HEK293 (cell line): Measurements from ENCODE around the gene APCDD1L.

Experiments
- CTCF ChIA-PET: fragments of 350-600 bp; formaldehyde crosslinking; extraction: SDS; loops from one replicate; lab custom pipeline; 2021; ENCODE audit warnings: antibody characterized with exemption; lab: Yijun Ruan, JAX
- POLR2A ChIA-PET: fragments of 300-600 bp; formaldehyde crosslinking; extraction: SDS; loops from one replicate; lab custom pipeline; 2020; ENCODE audit warnings: antibody characterized with exemption, inconsistent platforms; lab: Yijun Ruan, JAX
- H3K27ac ChIP-seq: fragments of 200-500 bp; sonication (Bioruptor generic); 2 replicates; pipeline ENCODE4 v1.5.1; 2014; ENCODE audit warnings: low read depth, low read length, control low read depth, inconsistent platforms; ENCODE audit errors: extremely low read depth
- H3K36me3 ChIP-seq, 2 experiments: fragments of 200-500 bp in 1 of 2; sonication (Bioruptor generic) in 1 of 2; 1 replicate in 1 of 2; 2 replicates in 1 of 2; pipeline ENCODE4 v1.5.1; 2014 to 2017; ENCODE audit warnings: inconsistent platforms in 2 of 2, low read length in 2 of 2; ENCODE audit not compliant: control insufficient read depth in 2 of 2, insufficient read depth in 1 of 2
- H3K4me1 ChIP-seq: fragments of 200-500 bp; sonication (Bioruptor generic); 2 replicates; pipeline ENCODE4 v1.5.1; 2014; ENCODE audit warnings: mild to moderate bottlenecking, low read length, inconsistent platforms; ENCODE audit not compliant: control insufficient read depth, insufficient read depth
- H3K4me3 ChIP-seq: 2 replicates; pipeline ENCODE4 v1.5.1; 2011; ENCODE audit warnings: low read depth, mild to moderate bottlenecking, control low read depth, low read length, moderate library complexity
- H3K9me3 ChIP-seq: fragments of 200-500 bp; sonication (Bioruptor generic); 2 replicates; pipeline ENCODE4 v1.5.1; 2014; ENCODE audit warnings: low read depth, low read length, inconsistent platforms; ENCODE audit not compliant: control insufficient read depth, insufficient read depth
- GLI4 ChIP-seq: fragments of 450-650 bp; formaldehyde crosslinking; IDR thresholded peaks from 2 replicates; pipeline ENCODE4 v1.5.1; 2016; ENCODE audit warnings: missing biosample characterization, missing genetic modification characterization
- GLIS2 ChIP-seq: fragments of 450-650 bp; formaldehyde crosslinking; IDR thresholded peaks from 2 replicates; pipeline ENCODE4 v1.5.1; 2016; ENCODE audit warnings: missing biosample characterization, missing genetic modification characterization
- KLF10 ChIP-seq: fragments of 450-650 bp; IDR thresholded peaks from 2 replicates; pipeline ENCODE4 v1.5.1; 2018; ENCODE audit warnings: missing biosample characterization, mild to moderate bottlenecking, missing genetic modification characterization
- PRDM1 ChIP-seq: fragments of 450-650 bp; formaldehyde crosslinking; IDR thresholded peaks from 2 replicates; pipeline ENCODE4; 2016; ENCODE audit warnings: missing biosample characterization, missing genetic modification characterization
- SETDB1 ChIP-seq: IDR thresholded peaks from one replicate; pipeline ENCODE4 v1.6.1; 2017; ENCODE audit warnings: mild to moderate bottlenecking, low read length, moderate library complexity, mixed read lengths; ENCODE audit not compliant: insufficient read length
- SP3 ChIP-seq: fragments of 450-650 bp; formaldehyde crosslinking; IDR thresholded peaks from 2 replicates; pipeline ENCODE4 v1.5.1; 2016; ENCODE audit warnings: missing biosample characterization, missing genetic modification characterization
- SP7 ChIP-seq: fragments of 450-650 bp; formaldehyde crosslinking; IDR thresholded peaks from 2 replicates; pipeline ENCODE4 v1.5.1; 2016; ENCODE audit warnings: missing biosample characterization, missing genetic modification characterization
- TCF7L2 ChIP-seq: IDR thresholded peaks from 2 replicates; pipeline ENCODE4 v1.6.1; 2011; ENCODE audit warnings: low read depth, mild to moderate bottlenecking, inconsistent platforms, low read length, moderate library complexity, borderline replicate concordance
- ZIC2 ChIP-seq: fragments of 450-650 bp; formaldehyde crosslinking; IDR thresholded peaks from 2 replicates; pipeline ENCODE4 v1.5.1; 2016; ENCODE audit warnings: missing biosample characterization, missing genetic modification characterization
- ZNF121 ChIP-seq: fragments of 450-650 bp; formaldehyde crosslinking; IDR thresholded peaks from 2 replicates; pipeline ENCODE4 v1.5.1; 2016; ENCODE audit warnings: missing biosample characterization, missing genetic modification characterization
- ZNF157 ChIP-seq: fragments of 450-650 bp; formaldehyde crosslinking; IDR thresholded peaks from 2 replicates; pipeline ENCODE4 v1.5.1; 2016; ENCODE audit warnings: missing biosample characterization, missing genetic modification characterization
- ZNF175 ChIP-seq: fragments of 450-650 bp; formaldehyde crosslinking; IDR thresholded peaks from 2 replicates; pipeline ENCODE4 v1.5.1; 2016; ENCODE audit warnings: missing biosample characterization, missing genetic modification characterization
- ZNF248 ChIP-seq: fragments of 450-650 bp; formaldehyde crosslinking; IDR thresholded peaks from 2 replicates; pipeline ENCODE4 v1.5.1; 2017; ENCODE audit warnings: missing biosample characterization, missing genetic modification characterization
- ZNF266 ChIP-seq: fragments of 450-650 bp; formaldehyde crosslinking; IDR thresholded peaks from 2 replicates; pipeline ENCODE4 v1.5.1; 2016; ENCODE audit warnings: missing biosample characterization, missing genetic modification characterization, low read depth
- ZNF324 ChIP-seq: fragments of 450-650 bp; formaldehyde crosslinking; IDR thresholded peaks from 2 replicates; pipeline ENCODE4 v1.5.1; 2016; ENCODE audit warnings: missing biosample characterization, missing genetic modification characterization
- ZNF449 ChIP-seq: fragments of 450-650 bp; formaldehyde crosslinking; IDR thresholded peaks from 2 replicates; pipeline ENCODE4 v1.5.1; 2017; ENCODE audit warnings: missing biosample characterization, mild to moderate bottlenecking, missing genetic modification characterization, moderate library complexity
- ZNF664 ChIP-seq: fragments of 450-650 bp; formaldehyde crosslinking; IDR thresholded peaks from 2 replicates; pipeline ENCODE4 v1.5.1; 2016; ENCODE audit warnings: missing biosample characterization, missing genetic modification characterization
- ZNF677 ChIP-seq: fragments of 450-650 bp; IDR thresholded peaks from 2 replicates; pipeline ENCODE4 v1.5.0; 2018; ENCODE audit warnings: missing biosample characterization, mild to moderate bottlenecking, missing genetic modification characterization, moderate library complexity
- ZNF704 ChIP-seq: fragments of 450-650 bp; formaldehyde crosslinking; IDR thresholded peaks from 2 replicates; pipeline ENCODE4 v1.5.1; 2016; ENCODE audit warnings: missing biosample characterization, missing genetic modification characterization
- ZSCAN30 ChIP-seq: fragments of 450-650 bp; IDR thresholded peaks from 2 replicates; pipeline ENCODE4 v1.5.1; 2018; ENCODE audit warnings: missing biosample characterization, mild to moderate bottlenecking, missing genetic modification characterization, moderate library complexity
- TF ChIP-seq, protein P1 (sequence below): fragments of 450-650 bp; formaldehyde crosslinking; IDR thresholded peaks from 2 replicates; pipeline ENCODE4 v1.5.1; 2016; ENCODE audit warnings: missing biosample characterization, missing genetic modification characterization
- TF ChIP-seq, protein P2 (sequence below): fragments of 450-650 bp; formaldehyde crosslinking; IDR thresholded peaks from 2 replicates; pipeline ENCODE4 v1.5.1; 2016; ENCODE audit warnings: missing biosample characterization, missing genetic modification characterization, low read depth

APCDD1L gene

GRCh38 chr20:58550275-58551059 lies 35.3 kb upstream of the APCDD1L start (continued):
- TF ChIP-seq ZNF121 (tag by site-specific recombination) (no peak), PRDM1 (tag by site-specific recombination) (no peak)
- TF ChIP-seq, all 188 proteins: peak for 0

- TF ChIP-seq, protein P1, sequence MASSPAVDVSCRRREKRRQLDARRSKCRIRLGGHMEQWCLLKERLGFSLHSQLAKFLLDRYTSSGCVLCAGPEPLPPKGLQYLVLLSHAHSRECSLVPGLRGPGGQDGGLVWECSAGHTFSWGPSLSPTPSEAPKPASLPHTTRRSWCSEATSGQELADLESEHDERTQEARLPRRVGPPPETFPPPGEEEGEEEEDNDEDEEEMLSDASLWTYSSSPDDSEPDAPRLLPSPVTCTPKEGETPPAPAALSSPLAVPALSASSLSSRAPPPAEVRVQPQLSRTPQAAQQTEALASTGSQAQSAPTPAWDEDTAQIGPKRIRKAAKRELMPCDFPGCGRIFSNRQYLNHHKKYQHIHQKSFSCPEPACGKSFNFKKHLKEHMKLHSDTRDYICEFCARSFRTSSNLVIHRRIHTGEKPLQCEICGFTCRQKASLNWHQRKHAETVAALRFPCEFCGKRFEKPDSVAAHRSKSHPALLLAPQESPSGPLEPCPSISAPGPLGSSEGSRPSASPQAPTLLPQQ (tag by site-specific recombination): no peak
- TF ChIP-seq ZIC2 (tag by site-specific recombination): peak; percentile 37; the same call in 1 of the 2 replicates
- ChIA-PET POLR2A (no interaction called here), CTCF (interaction anchor here (0.5 to 0.6 kb wide), 2 partner anchors 211 to 781 kb away, joined by 3 read pairs; no protein-coding TSS in a partner anchor)
- H3K4me3 ChIP-seq: no peak overlapping the region
- H3K9me3 ChIP-seq: no peaks in the 10 kb centered on the region
- no peaks in the 10 kb centered on the region for H3K36me3 ChIP-seq
- peaks cover 3% of the 10 kb centered on the region; the same call in 1 of the 2 replicates for H3K4me1 ChIP-seq
- H3K27ac ChIP-seq: no peak overlapping the region
Observed at GRCh38 chr20:58549231-58550209, 34.3 kb upstream of the APCDD1L start.

- Histone ChIP-seq H3K4me3 (no peak overlapping the region), H3K27ac (no peak overlapping the region), H3K36me3 (no peaks in the 10 kb centered on the region), H3K4me1 (peaks cover 3% of the 10 kb centered on the region; the same call in 1 of the 2 replicates), H3K9me3 (no peaks in the 10 kb centered on the region)
- CTCF ChIA-PET: interaction anchor here (0.5 to 0.9 kb wide), 2 partner anchors 12 to 474 kb away, joined by 3 to 4 read pairs; no protein-coding TSS in a partner anchor
- TF ChIP-seq SETDB1 (no peak), GLIS2 (no peak), ZNF248 (tag by site-specific recombination) (no peak), KLF10 (tag by site-specific recombination) (no peak), ZNF449 (tag by site-specific recombination) (no peak), ZSCAN30 (no peak), ZNF677 (tag by site-specific recombination) (no peak), SP3 (tag by site-specific recombination) (no peak), ZNF175 (tag by site-specific recombination) (no peak), ZNF266 (tag by site-specific recombination) (no peak), ZNF157 (tag by site-specific recombination) (no peak), GLI4 (no peak), SP7 (tag by site-specific recombination) (no peak), TCF7L2 (no peak), ZNF704 (tag by site-specific recombination) (no peak), ZNF324 (tag by site-specific recombination) (no peak), ZNF664 (tag by site-specific recombination) (no peak)
- TF ChIP-seq, protein P2, sequence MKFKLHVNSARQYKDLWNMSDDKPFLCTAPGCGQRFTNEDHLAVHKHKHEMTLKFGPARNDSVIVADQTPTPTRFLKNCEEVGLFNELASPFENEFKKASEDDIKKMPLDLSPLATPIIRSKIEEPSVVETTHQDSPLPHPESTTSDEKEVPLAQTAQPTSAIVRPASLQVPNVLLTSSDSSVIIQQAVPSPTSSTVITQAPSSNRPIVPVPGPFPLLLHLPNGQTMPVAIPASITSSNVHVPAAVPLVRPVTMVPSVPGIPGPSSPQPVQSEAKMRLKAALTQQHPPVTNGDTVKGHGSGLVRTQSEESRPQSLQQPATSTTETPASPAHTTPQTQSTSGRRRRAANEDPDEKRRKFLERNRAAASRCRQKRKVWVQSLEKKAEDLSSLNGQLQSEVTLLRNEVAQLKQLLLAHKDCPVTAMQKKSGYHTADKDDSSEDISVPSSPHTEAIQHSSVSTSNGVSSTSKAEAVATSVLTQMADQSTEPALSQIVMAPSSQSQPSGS: no peak
- POLR2A ChIA-PET: no interaction called here
Observed at GRCh38 chr20:58547623-58548475, 32.6 kb upstream of the APCDD1L start.
